Esophagus mucosa (tissue), 1 donor: Measurements from ENCODE around the gene ZNF3. TPM values are rescaled to one million over a fixed set of nuclear protein-coding genes. Genes with fewer than 3 reads are reported as not detected.
A peak's percentile ranks its signal among the peaks of the same experiment; 100 is the strongest.

Experiments
- ATAC-seq: fragments of 200-7000 bp; cut with Tn5 transposase; one replicate; pipeline ENCODE4 v1.9.1; 2020
- total RNA-seq: library from RNA; stranded (reverse); gene quantifications from one replicate; pipeline ENCODE4 v1.2.4, GENCODE V29; 2023
- donor health status: DM: yes; HTN: yes; CAD: no.

ZNF3 gene
- total RNA-seq, result 12.4 TPM

GRCh38 chr7:100081535-100082102 is at the start of gene ZNF3:
Gene ZNF3, minus strand, starts transcription at chr7:100081723. Its CDS starts 4,366 bp downstream, at chr7:100077357.
- peak; percentile 97 for ATAC-seq

- ATAC-seq, result no peak
These were observed 49.3 kb upstream of the ZNF3 start for GRCh38 chr7:100130608-100131453.

- peak; percentile 60 for ATAC-seq
These were observed 48.7 kb upstream of the ZNF3 start for GRCh38 chr7:100130220-100130607.

GRCh38 chr7:100128637-100128963 is 47.1 kb upstream of the ZNF3 start:
- ATAC-seq, result no peak

- no peak for ATAC-seq
These were observed 46.5 kb upstream of the ZNF3 start for GRCh38 chr7:100127866-100128636.

- peak; percentile 82 for ATAC-seq
These were observed 45.7 kb upstream of the ZNF3 start, which contains the start of gene MBLAC1 for GRCh38 chr7:100126931-100127865. Gene MBLAC1, plus strand, starts transcription at chr7:100126967. Its CDS starts 429 bp downstream, at chr7:100127396.

- ATAC-seq, result no peak
These were observed 44.9 kb upstream of the ZNF3 start for GRCh38 chr7:100126239-100126930.

GRCh38 chr7:100124301-100125230 is 43.0 kb upstream of the ZNF3 start:
- no peak for ATAC-seq

GRCh38 chr7:100122568-100122967 is 41.0 kb upstream of the ZNF3 start:
- no peak for ATAC-seq

GRCh38 chr7:100122067-100122466 is 40.5 kb upstream of the ZNF3 start:
- peak; percentile 11 for ATAC-seq

GRCh38 chr7:100120733-100121036 is 39.2 kb upstream of the ZNF3 start:
- ATAC-seq, result no peak

GRCh38 chr7:100119970-100120732 is 38.6 kb upstream of the ZNF3 start:
- peak; percentile 33 for ATAC-seq

GRCh38 chr7:100119072-100119969 is 37.8 kb upstream of the ZNF3 start, which contains the start of the genes CNPY4 and TAF6:
Gene CNPY4, plus strand, starts transcription at chr7:100119634. Its CDS starts 111 bp downstream, at chr7:100119745.
Gene TAF6, minus strand, starts transcription at chr7:100119358. Its CDS starts 5,149 bp downstream, at chr7:100114209.
- peak; percentile 83 for ATAC-seq

GRCh38 chr7:100118388-100119071 is 37.0 kb upstream of the ZNF3 start:
- no peak for ATAC-seq

- no peak for ATAC-seq
These were observed 33.5 kb upstream of the ZNF3 start for GRCh38 chr7:100115026-100115425.

- no peak for ATAC-seq
These were observed 30.4 kb upstream of the ZNF3 start for GRCh38 chr7:100111914-100112313.

GRCh38 chr7:100111156-100111555 is 29.6 kb upstream of the ZNF3 start:
- ATAC-seq, result no peak
